ENCODE data around the gene TMEM178B. TPM values are rescaled to one million over a fixed set of nuclear protein-coding genes. Genes with fewer than 3 reads are reported as not detected.

TMEM178B gene
- total and polyA plus RNA-seq, 9 of the 15 experiments (the other 6 are each of a cell fraction or from before 2014, with no cell fraction given): under 0.01 to 0.03 (median 0.01) TPM; not detected in 5

DNA sequence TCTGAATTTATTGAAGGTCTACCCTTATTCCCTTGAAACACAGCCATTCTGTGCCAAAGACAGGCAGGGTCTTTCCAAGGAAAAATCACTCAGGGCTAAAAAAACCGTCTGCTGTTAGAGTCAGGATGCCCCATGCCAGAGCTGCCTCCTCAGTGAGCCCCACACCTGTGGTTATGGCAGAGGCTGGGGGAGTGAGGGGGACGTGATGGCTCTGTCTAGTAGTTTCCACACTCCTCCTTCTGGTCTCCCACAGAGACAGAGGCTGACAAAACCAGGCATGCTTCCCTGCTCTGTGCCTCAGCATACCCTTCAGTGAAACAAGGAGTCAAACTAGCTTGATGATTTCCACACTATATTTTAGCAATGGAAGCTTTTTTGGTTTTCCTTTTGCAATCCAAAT, 365.3 kb downstream of the TMEM178B start (continued):
- no peak for TF ChIP-seq GABPB2 (CRISPR knock-in tag; conservative IDR thresholded peaks at IDR 0.05)
- TF ChIP-seq ZC3H11A (IDR thresholded peaks at IDR 0.05; ENCODE audit: low read depth, low read length): no peak
- TF ChIP-seq UBTF (IDR thresholded peaks at IDR 0.05; ENCODE audit: borderline replicate concordance in 1 of 2, low read depth in 2 of 2, low read length in 2 of 2): no peak
- no peak for TF ChIP-seq CEBPZ (IDR thresholded peaks at IDR 0.05; ENCODE audit: borderline replicate concordance, low read depth, low read length)
- TF ChIP-seq, protein P1, sequence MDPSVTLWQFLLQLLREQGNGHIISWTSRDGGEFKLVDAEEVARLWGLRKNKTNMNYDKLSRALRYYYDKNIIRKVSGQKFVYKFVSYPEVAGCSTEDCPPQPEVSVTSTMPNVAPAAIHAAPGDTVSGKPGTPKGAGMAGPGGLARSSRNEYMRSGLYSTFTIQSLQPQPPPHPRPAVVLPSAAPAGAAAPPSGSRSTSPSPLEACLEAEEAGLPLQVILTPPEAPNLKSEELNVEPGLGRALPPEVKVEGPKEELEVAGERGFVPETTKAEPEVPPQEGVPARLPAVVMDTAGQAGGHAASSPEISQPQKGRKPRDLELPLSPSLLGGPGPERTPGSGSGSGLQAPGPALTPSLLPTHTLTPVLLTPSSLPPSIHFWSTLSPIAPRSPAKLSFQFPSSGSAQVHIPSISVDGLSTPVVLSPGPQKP (CRISPR knock-in tag; IDR thresholded peaks at IDR 0.05): no peak
- no peak for TF ChIP-seq ELF2 (CRISPR knock-in tag; IDR thresholded peaks at IDR 0.05)
- TF ChIP-seq DIDO1 (tag; IDR thresholded peaks at IDR 0.05; ENCODE audit: low read depth): no peak
- TF ChIP-seq TBL1XR1 (IDR thresholded peaks at IDR 0.05; ENCODE audit: low read length in 2 of 2): no peak
- TF ChIP-seq, protein P2, sequence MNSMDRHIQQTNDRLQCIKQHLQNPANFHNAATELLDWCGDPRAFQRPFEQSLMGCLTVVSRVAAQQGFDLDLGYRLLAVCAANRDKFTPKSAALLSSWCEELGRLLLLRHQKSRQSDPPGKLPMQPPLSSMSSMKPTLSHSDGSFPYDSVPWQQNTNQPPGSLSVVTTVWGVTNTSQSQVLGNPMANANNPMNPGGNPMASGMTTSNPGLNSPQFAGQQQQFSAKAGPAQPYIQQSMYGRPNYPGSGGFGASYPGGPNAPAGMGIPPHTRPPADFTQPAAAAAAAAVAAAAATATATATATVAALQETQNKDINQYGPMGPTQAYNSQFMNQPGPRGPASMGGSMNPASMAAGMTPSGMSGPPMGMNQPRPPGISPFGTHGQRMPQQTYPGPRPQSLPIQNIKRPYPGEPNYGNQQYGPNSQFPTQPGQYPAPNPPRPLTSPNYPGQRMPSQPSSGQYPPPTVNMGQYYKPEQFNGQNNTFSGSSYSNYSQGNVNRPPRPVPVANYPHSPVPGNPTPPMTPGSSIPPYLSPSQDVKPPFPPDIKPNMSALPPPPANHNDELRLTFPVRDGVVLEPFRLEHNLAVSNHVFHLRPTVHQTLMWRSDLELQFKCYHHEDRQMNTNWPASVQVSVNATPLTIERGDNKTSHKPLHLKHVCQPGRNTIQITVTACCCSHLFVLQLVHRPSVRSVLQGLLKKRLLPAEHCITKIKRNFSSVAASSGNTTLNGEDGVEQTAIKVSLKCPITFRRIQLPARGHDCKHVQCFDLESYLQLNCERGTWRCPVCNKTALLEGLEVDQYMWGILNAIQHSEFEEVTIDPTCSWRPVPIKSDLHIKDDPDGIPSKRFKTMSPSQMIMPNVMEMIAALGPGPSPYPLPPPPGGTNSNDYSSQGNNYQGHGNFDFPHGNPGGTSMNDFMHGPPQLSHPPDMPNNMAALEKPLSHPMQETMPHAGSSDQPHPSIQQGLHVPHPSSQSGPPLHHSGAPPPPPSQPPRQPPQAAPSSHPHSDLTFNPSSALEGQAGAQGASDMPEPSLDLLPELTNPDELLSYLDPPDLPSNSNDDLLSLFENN (IDR thresholded peaks at IDR 0.05; ENCODE audit: low read depth in 2 of 2, low read length in 2 of 2): no peak
